Measurements from ENCODE around the gene UBA52.
"Not testable (repeated sequence)": the region's sequence is repeated elsewhere in the genome, so short reads cannot be mapped to it uniquely, and the experiment has no call there.

The UBA52 gene

DNA sequence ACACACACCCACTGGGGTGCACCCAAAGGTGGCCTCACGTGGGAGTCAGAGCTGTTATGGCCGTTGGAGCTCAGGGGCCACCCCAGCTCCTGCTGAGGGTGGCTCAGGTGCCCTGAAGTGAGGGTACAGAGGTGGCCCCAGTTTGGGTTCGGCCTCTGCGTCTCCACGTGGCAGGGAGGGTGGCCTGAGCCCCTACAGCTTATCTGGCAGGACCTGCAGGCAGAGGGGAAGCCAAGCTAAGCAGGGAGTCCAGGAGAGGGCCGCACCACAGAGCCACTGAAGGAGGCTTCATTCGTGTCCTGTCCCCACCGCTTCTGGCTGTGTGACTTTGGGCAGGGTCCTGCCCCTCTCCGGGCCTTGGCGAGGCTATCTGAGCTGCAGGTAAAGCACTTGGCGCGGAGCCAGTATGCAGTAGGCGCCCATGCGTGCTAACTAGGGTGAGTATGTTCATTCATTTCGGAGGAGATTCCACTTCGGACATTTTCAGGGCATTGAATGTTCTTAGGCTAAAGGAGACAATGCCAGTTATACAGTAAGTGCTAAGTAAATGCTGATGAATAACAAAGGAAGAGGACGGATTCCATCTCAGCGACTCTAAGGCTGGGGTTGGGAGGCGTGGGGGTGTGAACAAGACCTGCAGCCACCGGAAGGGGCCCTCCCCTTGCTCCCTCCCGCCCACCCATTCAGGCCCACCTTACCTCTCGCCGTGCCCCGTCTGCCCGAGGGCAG lies 21.9 kb downstream of the UBA52 start:
- DNase-seq (ENCODE audit: low spot score): no peak

DNA sequence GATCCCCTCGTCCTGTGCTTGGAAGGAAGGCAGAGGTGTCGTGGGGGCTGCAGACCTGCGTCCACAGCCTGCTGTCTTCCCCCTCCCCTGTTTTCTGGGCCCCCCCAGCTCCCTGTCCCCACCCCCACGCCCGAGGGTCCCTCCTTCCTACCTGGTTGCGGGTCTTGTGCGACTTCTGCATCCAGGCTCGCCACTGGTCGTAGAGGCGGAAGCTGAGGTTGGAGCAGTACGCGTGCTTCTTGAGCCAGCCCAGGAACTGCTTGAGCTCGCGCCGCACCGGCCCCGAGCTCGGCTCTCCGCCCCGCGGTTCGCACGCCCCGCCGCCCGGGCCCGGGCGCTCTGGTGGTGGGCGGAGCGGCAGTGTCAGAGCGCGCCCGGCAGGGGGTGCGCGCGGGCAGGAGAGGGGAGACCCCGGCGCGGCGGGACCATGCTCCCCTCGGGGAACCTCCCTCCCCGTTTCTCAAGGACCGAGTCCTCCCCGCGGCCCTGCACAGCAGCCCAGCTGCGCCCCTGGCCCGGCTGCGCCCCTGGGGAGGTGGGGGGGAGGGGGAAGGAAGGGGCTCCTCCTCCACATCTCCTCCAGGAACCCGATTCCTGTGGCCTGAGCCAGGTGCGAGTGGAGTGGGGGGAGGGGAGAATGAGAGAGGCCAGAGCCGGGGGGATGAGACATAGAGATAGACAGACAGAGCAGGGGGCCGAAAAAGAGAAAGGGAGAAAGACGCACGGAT lies 22.6 kb downstream of the UBA52 start:
- peak; percentile 94 for DNase-seq (ENCODE audit: low spot score)

DNA sequence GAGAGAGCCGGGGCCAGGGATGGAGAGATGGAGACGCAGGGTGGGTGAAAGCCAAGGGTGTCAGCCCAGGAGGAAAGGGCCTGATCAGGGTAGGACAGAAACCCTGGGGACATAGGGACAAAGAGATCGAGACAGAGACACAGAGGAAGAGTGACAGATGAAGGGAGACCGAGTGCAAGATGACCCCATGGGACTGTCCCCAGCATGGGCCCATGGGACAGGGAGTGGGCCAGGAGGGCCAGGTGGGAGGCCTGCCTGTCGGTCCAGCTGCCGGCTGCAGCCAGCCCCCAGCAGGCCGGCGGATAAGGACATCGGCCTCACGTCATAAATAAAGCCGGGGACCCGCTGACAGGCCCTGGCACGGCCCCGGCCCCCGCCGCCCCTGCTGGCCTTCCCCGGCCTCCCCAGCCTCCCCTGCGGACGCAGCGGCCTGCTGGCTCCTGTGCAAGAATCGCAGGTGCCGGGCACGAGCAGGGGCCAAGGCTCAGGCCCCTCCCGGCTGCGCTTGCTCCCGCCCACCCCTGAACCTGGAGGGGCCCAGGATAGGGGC lies 23.2 kb downstream of the UBA52 start:
- no peak for DNase-seq (ENCODE audit: low spot score)

DNA sequence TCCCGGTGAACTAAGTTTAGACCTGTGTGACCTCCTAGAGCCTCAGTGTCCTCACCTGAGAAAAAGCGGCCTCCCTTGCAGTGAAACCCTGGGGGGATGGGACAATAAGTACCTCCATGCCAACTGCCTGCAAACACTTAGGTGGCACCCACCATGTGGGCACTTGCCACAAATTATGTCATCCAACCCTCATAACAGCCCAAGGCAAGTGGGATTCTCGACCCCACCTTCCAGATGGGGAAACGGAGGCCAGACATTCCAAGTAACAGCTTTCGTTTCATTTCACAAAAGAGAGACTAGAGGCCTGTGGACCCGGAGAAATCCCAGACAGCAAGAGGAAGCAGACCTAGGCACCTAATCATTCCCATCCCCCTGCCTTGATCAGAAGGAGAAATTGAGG lies 23.8 kb downstream of the UBA52 start:
- DNase-seq (ENCODE audit: low spot score): no peak

DNA sequence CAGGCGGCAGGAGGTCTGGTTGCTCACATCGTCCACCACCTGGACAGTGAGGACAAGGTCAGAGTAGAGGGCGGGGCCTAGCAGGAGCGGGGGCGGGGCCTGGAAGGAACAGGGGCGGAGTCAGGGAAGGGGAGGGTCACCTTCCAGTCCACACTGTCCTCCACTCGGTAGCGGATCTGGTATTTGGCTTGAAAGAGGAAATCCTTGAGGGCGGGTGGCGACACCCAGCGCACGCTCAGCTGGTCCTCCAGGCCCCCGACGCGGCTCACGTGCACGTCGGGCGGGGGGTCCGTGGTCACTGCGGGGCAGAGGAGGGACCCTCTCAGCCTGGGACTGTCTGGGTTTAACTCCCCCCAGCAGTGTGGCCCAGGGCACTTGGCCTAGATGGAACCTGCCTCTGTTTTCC lies 25.1 kb downstream of the UBA52 start:
- DNase-seq (ENCODE audit: low spot score): no peak

DNA sequence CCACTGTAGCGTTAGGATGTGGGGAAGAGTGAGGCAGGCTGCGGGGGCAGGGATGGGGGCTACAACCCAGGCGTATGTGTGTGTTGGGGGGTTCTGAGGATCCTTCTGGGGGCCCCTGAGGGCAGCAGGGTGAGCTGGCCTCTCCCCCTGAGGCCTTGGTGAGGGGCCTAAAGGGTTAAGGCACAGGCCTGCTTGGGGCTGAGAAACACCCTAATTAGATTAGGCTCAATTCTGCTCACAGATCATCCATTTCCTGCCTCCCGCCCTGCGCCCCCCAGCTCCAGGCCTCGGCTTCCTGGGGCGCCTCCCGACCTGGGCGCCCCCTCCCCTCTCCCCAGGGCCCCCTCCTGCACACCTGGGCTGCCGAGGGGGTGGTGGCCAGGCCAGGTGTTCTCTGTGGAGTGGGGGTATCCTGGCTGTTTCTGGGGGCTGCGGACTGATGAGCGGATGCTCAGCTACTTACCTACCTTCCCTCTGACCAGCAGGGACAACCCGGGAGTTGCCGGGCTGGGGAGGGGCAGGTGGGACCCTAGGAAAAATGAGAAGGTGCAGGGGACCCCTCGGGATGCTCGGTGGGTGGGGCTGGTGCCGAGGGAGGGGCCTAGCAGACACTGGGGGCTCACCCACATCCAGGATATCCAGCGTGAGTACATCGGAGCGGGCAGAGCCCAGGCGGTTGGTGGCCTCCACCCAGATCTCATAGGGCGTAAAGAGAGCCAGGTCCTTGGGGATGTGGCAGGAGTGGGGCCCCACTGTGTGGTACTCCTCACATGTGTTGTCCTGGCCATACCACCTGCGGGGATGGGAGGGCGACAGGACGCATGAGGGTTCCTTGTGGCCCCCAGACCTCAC lies 26.4 kb downstream of the UBA52 start:
- no peak for DNase-seq (ENCODE audit: low spot score)

DNA sequence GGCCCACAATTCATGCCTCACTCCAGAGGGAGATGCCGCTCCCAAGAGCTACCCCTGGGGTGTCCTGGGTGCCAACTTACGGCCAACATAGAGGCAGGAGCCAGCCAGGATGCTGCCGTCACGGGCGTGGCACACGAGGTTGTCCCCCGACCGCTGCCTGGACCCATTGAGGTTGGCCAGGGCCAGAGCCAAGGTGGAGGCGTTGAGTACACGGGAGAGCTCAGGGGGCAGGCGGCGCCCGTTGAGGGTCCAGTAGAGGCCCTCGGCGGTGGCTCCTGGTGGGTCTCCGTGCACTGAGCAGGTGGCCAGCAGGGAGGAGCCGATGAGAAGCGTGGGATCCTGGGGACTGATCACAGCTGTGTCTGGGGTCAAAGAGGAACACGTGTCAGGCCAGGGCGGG lies 27.8 kb downstream of the UBA52 start:
- DNase-seq (ENCODE audit: low spot score): no peak

DNA sequence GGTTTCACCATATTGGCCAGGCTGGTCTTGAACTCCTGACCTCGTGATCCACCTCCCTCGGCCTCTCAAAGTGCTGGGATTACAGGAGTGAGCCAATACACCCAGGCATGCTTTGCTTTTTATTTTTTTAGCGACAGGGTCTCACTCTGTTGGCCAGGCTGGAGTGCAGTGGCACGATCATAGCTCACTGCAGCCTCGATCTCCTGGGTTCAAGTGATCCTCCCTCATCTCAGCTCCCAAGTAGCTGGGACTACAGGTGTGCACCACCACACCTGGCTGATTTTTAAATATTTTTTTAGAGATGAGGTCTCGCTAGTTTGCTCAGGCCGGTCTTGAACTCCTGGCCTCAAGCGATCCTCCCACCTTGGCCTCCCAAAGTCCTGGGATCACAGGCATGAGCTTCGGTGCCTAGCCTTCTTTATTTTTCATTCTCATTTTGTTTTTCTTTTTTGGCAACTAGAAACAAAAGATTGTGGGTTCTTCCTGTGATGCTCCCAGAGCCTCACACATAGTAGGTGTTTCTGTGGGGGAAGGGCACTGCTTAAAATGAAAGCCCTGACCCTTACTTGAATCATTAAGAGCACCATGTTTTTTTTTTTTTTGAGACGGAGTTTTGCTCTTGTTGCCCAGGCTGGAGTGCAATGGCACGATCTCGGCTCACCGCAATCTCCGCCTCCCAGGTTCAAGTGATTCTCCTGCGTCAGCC lies 29.2 kb downstream of the UBA52 start:
- not testable (repeated sequence) for DNase-seq (ENCODE audit: low spot score)

DNA sequence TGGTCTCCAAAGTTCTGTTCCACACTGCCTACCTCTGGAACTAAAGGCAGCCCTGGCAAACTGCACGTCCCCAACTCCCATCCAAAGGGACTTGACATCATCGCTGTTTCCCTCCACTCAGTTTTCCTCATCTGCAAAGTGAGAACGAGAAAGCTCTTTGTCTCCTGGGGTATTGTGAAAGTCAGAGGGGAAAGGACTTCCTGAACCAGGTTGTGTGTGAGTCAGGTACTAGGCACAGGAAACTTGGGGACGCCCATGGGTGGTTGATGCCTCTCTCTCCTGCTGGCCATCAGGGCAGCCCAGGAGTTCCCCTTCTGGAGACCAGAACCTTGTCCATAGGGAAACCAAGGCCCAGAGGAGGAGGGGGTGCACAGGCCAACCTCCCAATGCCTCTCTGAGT lies 30.2 kb downstream of the UBA52 start:
- DNase-seq (ENCODE audit: low spot score): no peak

DNA sequence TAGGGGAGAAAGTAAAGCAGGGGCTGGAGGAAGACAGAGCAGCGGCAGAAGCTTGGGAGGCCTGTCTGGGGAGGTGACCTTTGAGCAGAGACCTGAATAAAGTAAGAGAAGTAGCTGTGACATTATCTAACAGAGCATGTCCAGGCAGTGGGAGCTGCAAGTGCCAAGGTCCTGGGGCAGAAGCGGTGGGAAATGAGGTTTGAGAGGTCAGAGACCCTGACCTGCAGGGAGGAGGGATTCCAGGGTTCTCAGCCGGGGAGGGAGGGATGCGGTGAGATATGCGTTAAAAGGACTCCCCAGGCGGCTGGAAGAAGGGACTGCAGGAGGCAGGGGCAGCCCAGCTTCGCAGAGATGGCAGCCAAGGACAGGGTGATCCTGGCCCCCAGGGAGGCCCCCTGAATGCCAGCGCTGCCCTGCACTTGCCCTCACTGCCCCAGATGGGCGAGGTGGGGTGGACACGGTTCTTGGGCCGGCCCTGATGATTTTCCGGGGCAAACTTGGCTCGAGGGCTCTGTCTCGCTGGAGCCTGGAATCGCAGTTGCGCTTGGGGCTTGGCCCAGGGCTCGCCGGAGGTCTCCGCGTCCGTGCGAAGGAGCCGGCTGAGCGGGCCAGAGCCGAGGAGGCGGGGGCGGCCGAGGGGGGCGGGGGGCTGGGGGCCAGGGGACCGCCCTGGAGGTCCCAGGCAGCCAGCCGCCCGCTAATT lies 31.7 kb downstream of the UBA52 start:
- peak; percentile 74 for DNase-seq (ENCODE audit: low spot score)

DNA sequence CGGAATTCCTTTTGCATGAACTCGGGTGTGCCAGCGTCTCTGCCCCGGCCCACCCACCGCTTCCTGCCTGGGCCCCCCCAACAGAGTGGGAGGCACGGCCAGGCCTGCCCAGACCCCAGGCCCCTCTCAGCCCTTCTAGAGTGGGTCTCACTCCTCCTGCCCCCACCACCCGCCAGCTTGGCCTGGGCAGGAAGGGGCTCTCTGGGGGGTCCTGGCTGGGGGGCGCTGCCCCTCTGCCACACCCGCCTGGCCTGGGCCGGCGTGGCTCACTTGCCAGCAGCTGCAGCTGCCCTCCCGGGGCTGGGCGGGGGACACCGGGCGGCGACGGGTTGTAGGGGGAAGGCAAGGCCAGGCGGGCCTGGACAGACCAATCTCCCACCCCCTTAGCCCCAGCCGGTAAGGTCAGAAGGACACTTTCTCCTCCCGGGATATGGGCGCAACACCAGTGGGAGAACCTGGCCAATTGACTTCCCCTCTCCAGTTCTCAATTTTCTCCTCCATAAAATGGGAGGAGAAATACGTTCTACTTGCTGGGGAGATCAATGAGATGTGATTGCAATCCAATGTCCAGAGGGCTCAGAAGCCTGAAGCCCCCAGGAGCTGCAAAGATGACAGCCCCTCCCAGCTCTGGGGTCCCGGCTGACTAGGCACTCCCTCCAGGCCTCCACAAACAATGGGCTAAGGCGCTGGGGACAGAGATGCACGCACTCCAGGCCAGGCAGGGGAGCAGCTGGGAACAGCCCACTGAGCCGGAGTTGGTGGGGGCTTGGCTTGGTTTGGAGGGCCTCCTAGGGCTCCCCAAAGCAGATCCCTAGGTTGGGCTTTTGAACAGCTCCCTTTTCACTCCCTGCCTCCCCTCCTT lies 32.5 kb downstream of the UBA52 start:
- DNase-seq (ENCODE audit: low spot score): no peak

DNA sequence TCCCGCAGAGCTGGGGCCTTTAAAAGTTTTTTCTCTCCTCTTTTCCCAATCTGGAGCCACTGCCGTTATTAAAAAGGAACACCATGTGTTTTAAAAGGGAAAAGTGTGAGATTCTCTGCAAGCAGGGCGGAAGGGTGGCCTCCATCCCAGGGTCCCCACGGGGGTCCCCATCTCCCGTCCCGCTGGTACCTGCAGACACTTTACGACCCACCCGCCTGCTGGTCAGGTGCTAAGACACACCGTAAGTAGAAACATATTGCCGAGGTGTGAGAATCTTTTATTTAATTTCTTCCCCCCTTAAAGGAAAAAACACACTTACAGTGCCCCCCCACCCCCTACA lies 33.1 kb downstream of the UBA52 start:
- DNase-seq (ENCODE audit: low spot score): no peak

DNA sequence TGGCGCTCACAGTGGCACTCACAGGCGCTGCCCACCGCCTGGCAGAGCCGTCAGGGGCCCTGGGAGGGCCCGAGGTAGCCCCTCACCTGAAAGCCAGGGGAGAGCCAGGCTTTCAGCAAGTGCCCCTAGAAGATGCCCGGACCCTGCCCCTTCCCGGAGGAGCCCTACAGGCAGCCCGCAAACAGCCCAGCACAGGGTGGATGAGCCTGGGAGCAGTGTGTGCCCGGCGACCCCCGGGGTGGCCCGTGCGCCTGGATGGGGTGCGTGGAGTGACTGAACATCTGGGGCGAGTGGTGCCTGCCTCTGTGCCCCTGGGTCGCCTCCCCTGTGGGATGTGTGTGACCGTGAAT lies 33.5 kb downstream of the UBA52 start:
- DNase-seq (ENCODE audit: low spot score): no peak

DNA sequence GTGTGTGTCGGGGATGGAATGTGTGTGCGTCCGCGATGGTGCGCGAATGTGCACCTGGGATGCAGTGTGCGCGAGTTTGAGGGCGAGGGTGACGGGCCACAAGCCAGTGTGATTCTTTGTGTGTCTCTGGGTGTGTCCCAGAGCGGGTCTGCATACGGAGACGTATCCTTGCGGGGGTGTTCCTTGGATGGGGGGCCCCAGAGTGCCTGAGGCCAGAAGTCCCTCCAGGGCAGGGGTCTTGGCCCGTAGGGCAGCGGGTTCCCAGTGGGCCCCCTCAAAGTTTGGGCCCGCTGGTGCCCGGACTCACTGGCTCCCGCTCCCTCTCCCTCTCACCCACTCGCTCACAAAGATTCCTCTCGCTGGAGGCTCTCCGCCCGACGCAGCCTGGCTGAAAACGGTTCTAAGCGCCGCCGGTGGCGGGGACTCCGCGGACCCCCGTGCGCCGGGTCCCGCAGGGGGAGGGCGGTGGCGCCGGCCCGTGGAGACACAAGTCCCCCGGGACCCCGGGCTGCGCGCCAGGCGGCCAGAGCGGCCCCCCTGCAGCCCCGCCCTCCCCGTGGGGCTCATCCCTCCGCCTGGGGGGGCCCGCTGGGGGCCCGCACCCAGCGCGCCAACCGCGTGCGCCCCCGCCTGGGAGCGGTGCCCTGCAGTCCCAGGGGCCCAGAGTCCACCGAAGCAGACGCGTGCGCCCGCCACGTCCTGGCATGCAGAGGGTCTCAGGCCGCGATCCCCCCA lies 34.1 kb downstream of the UBA52 start:
- DNase-seq (ENCODE audit: low spot score): no peak

DNA sequence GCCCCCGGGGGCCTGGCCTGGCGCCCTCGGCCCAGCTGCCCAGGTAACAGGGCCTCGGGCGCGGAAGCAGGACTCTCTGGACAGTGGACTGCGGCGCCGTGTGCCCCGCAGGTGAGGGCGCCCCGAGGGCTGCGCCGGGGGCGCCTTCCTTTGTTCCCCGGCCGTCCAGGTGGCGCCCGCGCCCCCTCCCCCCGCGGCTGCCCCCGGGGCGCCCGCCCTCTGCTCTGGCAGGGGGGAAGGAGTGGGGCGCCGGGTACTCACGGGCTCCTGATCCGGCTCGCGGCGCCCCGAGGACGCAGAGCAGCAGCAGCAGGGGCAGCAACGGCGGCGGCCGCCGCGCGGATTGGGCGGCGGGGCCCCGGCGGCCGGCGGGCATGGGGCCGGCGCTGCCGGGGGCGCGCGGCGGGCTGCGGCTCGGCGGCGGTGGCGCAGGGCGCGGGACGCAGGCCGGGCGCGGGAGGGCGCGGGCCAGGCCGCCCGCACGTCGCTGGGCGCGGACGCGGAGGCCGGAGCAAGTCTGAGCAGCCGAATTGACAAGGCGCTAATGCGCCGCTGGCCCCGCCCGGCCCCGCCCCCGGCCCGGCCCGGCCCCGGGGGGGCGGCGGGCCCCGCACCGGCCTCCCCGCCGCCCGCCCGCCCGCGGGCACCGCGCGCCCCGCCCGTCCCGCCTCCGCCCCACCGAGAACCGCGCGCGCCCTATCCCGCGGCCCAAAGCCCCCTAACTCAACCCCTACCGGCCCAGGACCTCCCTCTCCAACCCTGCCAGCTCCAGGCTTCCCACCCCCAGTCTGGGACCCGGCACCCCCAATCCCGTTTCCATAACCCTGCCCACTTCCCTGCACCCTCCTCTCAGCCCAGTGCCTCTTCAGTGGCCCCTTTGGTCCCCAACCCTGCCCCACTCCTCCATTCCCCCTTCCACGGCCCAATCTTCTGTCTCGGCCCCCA lies 34.9 kb downstream of the UBA52 start, which contains the start of gene CRLF1:
Gene CRLF1, minus strand, starts transcription at position 519 of the 945 bp plus-strand sequence. Its CDS starts 143 bp downstream, at position 376.
- DNase-seq (ENCODE audit: low spot score): no peak

DNA sequence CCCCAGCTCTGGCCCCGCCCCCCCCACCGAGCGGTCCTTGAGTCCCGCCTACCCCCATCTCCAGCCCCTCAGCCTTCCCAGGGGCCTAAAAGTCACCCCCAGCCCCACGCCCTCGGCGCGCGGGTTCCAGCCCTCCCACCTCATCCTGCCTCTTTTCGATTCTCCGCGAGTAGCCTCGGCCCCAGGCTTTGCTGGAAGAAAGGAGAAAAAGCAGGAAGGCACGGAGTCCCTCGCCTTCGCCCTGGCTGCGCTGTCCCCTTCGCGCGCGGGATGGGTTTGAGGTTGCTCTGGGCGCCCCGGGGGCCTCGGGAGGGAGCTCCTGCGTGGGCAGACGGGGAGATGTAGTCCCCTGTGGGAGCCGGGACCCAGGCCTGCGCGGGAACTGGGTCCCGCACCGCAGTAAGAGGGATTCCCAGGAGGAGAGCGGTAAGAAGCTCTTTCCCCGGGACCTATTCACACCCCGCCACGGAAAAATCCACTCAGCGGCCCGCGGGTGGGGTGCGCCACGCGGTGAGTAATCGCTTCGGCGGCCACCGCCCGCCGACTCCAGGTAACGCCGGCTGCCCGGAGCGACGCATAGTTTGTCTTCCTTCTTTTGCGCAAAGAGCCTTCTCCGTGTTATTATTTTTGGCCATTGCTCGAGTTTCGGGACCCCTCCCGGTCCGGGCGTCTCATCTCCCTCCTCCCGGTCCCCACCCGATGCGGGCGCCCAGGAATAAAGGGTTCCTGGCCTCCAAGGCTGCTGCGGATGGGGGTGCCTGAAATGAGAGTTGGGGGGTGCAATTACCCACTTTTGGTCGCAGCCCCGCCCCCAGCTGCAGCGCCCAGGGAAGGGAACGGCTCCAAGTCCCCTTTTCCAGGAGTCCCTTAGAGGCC lies 35.8 kb downstream of the UBA52 start:
- DNase-seq (ENCODE audit: low spot score): no peak

DNA sequence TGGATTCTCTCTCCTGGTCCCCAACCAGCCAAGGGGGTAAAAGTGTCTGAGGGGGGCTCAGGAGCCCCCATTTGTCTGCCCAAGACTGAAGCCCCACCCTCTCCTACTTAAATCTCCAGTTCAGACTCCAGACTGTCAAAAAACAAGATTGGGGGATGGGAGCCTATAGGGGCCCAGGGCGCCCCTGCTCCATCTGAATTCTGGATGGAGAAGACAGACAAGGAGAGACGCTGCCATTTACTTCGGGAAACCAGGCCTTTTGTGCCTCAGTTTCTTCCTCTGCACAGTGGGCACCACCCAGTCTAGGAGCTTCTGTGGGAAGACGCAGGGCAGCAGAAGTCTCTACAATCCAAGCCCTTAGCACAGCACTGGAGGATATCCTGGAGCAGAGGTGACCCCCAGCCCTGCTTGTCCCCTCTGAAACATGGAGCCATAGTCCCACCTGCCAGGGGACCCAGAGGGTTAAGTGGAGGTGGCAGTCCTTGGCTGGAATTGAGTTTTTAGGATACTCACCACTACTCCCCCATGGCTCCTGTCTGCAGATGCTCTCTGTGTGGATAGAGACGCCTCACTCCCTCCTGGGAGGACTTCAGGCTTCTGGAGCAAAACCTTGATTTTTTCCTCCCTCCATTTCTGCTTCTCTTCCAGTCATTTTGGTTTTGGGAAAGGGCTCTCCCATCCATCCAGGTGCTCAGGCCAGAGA lies 36.6 kb downstream of the UBA52 start:
- DNase-seq (ENCODE audit: low spot score): no peak
